ENCODE data around the gene EML4. TPM values are rescaled to one million over a fixed set of nuclear protein-coding genes. Genes with fewer than 3 reads are reported as not detected.

Gene EML4
- total RNA-seq, 1 donor from 2014 or later = 4.3 TPM

GRCh38 chr2:42167458-42167857, 1.7 kb upstream of the EML4 start:
- H3K27ac ChIP-seq (replicated peaks) = no peak overlapping the region

DNA sequence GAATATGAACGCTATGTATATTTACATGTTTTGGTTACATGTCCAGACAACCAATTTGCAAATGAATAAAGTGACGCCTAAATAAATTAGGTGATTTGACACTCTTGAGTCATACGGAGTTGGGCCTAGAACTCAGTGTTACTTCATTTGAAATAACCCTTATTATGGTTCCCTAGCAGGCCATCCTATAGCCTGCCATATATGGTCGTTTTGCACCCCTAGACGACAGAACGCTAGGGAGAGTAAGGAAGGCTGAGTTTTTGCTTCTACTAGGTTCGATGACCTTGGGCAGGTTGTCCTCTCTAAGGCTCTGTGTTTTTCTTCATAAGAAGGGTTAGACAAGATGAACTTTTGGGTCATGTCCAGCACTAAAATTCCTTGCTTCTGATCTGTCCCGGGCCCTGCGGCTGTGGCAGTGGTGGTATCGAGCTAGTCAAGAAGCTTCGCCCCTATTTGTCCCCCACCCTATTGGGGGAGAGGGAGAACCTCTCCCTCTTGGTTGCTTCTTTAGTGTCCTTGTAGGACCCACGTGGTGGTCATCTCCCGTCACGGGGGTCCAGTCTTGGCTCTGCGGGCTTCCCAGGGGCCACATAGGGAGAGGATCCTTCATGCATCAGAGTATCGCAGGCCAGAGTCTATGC, 574 bp upstream of the EML4 start:
- intact Hi-C loops (cut with micrococcal nuclease) = no loop called here
- no peak for DNase-seq

More at GRCh38 chr2:42167458-42167857, 1.7 kb upstream of the EML4 start:
- no peaks in the 10 kb centered on the region for H3K36me3 ChIP-seq
- H3K4me3 ChIP-seq = no peak overlapping the region
- no peak for DNase-seq
- peaks cover 32% of the 10 kb centered on the region for H3K4me1 ChIP-seq
- no peak for TF ChIP-seq CTCF (IDR thresholded peaks at IDR 0.05; ENCODE audit: borderline replicate concordance)
- no peaks in the 10 kb centered on the region for H3K9me3 ChIP-seq (replicated peaks)
- intact Hi-C loops (cut with micrococcal nuclease) = no loop called here
- H3K27me3 ChIP-seq (ENCODE audit: low read depth) = no peaks in the 10 kb centered on the region

DNA sequence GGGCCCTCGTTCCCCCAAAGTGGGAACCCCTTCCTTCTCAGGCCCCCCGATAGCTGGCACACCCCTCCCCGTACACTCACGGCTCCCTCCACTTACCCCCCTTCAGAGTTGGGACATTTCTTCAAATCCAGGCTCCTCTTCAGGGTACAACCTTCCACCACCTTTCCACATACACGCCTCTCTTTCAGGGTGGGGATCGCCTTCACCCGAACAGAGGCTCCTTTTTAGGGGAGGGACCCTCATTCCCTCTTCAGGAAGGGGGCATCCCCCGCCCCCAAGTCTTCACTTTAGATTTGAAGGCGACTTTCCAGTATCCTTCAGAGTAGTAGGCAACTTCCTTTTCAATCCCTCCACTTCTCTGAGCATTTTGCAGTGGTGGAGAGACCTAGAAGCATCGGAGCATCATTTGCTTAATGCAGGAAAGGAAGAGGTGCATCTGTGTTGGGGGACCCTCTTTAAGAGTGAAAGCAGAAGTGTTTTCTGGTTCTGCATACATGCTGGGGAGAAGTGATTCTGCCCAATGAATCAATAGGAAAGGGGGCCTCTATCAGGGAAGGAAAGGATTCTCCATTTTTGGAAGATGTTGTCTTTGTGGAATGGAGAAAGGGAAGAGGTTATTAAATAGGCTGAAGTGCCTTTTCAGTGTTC, 845 bp downstream of the EML4 start:
- DNase-seq = no peak
- Histone ChIP-seq H3K4me1 (peaks cover 32% of the 10 kb centered on the region), H3K27me3 (ENCODE audit: low read depth) (no peaks in the 10 kb centered on the region), H3K27ac (replicated peaks) (peak overlapping the region; percentile 78), H3K9me3 (replicated peaks) (no peaks in the 10 kb centered on the region), H3K4me3 (peak overlapping the region; percentile 78), H3K36me3 (no peaks in the 10 kb centered on the region)
- intact Hi-C loops (cut with micrococcal nuclease) = no loop called here
- TF ChIP-seq CTCF (IDR thresholded peaks at IDR 0.05; ENCODE audit: borderline replicate concordance) = no peak

More for the DNA sequence above, 574 bp upstream of the EML4 start:
- peak overlapping the region; percentile 78 for H3K4me3 ChIP-seq
- no peaks in the 10 kb centered on the region for H3K9me3 ChIP-seq (replicated peaks)
- TF ChIP-seq CTCF (IDR thresholded peaks at IDR 0.05; ENCODE audit: borderline replicate concordance) = no peak
- no peaks in the 10 kb centered on the region for H3K36me3 ChIP-seq
- H3K4me1 ChIP-seq = peaks cover 32% of the 10 kb centered on the region
- H3K27me3 ChIP-seq (ENCODE audit: low read depth) = no peaks in the 10 kb centered on the region
- H3K27ac ChIP-seq (replicated peaks) = peak overlapping the region; percentile 78

DNA sequence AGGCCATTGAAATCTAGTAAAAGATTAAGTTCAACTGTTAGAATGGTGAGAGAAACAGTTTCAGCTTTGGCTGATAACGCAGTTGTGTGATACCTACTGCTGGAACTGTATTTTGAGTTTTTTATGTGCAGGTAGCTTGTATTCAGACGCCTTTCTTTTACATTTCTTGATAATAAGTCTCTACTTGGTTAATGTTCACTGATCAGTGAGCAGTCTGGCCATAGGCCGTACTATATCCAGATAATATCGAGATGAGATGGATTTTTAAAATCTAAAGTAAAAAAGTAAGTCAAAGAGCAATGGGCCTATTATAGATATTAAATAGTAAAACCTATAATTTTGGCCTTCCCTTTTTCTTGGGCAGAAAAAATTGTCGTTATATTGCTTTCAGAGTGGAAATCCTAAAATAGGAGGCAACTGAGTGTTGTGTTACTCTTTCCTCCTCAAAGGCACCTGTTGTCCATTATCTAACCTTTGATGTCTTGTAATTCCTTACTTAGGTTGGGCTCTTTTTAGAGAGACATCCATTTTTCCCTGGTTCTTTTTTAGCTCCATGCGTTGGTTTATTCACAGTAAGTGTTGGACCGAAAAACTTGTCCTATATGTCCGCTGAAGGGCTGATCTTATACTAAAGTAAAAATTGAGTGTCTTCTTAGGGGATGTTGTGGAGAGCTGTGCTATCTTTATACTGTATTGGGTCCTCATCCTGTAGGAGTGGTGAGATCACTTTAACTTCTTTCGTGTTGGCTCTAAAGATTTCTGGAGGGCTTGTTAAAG, 1.7 kb downstream of the EML4 start:
- intact Hi-C loops (cut with micrococcal nuclease) = no loop called here
- H3K36me3 ChIP-seq = no peaks in the 10 kb centered on the region
- TF ChIP-seq CTCF (IDR thresholded peaks at IDR 0.05; ENCODE audit: borderline replicate concordance) = no peak
- H3K4me1 ChIP-seq = peaks cover 32% of the 10 kb centered on the region
- DNase-seq = no peak
- peak overlapping the region; percentile 78 for H3K4me3 ChIP-seq
- peak overlapping the region; percentile 78 for H3K27ac ChIP-seq (replicated peaks)
- no peaks in the 10 kb centered on the region for H3K9me3 ChIP-seq (replicated peaks)
- no peaks in the 10 kb centered on the region for H3K27me3 ChIP-seq (ENCODE audit: low read depth)

GRCh38 chr2:42171396-42171980, 2.3 kb downstream of the EML4 start:
- no peak for DNase-seq
- no peak for TF ChIP-seq CTCF (IDR thresholded peaks at IDR 0.05; ENCODE audit: borderline replicate concordance)
- Histone ChIP-seq H3K27ac (replicated peaks) (no peak overlapping the region), H3K4me3 (peak overlapping the region; percentile 78), H3K4me1 (peaks cover 32% of the 10 kb centered on the region), H3K27me3 (ENCODE audit: low read depth) (no peaks in the 10 kb centered on the region), H3K9me3 (replicated peaks) (no peaks in the 10 kb centered on the region), H3K36me3 (no peaks in the 10 kb centered on the region)
- intact Hi-C loops (cut with micrococcal nuclease) = no loop called here
